ENCODE data around the gene ZNF70. TPM values are rescaled to one million over a fixed set of nuclear protein-coding genes. Genes with fewer than 3 reads are reported as not detected.

Gene ZNF70
- total and polyA plus RNA-seq, 8 donors: 0.77 to 4.3 (median 2.4) TPM

GRCh38 chr22:23764899-23765881 is 14.3 kb upstream of the ZNF70 start:
- intact Hi-C loops (cut with DNase I): loop anchor here in 2 of 3 donors (5.0 kb wide), 1 partner anchor 82 kb away; no protein-coding TSS in a partner anchor
- Histone ChIP-seq H3K27ac (no peak overlapping the region), H3K4me1 (peaks cover 0 to 9% (median 0%) of the 10 kb centered on the region in 3 donors), H3K4me3 (no peak overlapping the region), H3K9me3 (no peaks in the 10 kb centered on the region), H3K27me3 (no peaks in the 10 kb centered on the region), H3K36me3 (no peaks in the 10 kb centered on the region)
- FAIRE-seq (no peak), DNase-seq (no peak), ATAC-seq (no peak)
- TF ChIP-seq, protein P1, sequence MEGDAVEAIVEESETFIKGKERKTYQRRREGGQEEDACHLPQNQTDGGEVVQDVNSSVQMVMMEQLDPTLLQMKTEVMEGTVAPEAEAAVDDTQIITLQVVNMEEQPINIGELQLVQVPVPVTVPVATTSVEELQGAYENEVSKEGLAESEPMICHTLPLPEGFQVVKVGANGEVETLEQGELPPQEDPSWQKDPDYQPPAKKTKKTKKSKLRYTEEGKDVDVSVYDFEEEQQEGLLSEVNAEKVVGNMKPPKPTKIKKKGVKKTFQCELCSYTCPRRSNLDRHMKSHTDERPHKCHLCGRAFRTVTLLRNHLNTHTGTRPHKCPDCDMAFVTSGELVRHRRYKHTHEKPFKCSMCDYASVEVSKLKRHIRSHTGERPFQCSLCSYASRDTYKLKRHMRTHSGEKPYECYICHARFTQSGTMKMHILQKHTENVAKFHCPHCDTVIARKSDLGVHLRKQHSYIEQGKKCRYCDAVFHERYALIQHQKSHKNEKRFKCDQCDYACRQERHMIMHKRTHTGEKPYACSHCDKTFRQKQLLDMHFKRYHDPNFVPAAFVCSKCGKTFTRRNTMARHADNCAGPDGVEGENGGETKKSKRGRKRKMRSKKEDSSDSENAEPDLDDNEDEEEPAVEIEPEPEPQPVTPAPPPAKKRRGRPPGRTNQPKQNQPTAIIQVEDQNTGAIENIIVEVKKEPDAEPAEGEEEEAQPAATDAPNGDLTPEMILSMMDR (IDR thresholded peaks at IDR 0.05): no peak
- WGBS, 2 donors: 82 to 90% methylated on average over 9 of the region's 9 CpGs

DNA sequence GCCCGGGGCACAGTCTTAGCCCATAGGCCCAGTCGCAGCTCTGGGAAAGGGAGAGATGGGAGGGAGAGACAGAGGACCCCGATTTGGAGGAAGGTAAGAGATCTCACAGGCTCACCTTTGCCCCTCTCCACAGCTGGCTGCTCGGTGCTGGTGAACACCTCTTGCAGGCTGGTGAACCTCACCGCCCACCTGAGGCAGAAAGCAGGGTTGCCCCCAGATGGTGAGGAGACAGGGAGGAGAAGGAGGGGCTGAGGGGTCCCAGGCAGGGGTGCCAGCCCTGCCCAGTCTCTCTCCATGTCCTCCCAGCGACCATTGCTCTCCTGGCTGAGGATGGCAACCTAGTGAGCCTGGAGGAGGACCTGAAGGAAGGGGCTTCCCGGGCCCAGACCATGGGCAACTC is 13.0 kb upstream of the ZNF70 start:
- TF ChIP-seq, protein P1 (IDR thresholded peaks at IDR 0.05): no peak
- H3K9me3 ChIP-seq: no peaks in the 10 kb centered on the region
- no peak overlapping the region for H3K27ac ChIP-seq
- H3K4me1 ChIP-seq: peaks cover 0 to 9% (median 0%) of the 10 kb centered on the region in 3 donors
- no peak overlapping the region for H3K4me3 ChIP-seq
- no peak for DNase-seq
- H3K27me3 ChIP-seq: no peaks in the 10 kb centered on the region
- intact Hi-C loops (cut with DNase I): no loop called here
- no peaks in the 10 kb centered on the region for H3K36me3 ChIP-seq
- no peak for ATAC-seq
- no peak for FAIRE-seq
- WGBS, 2 donors: 80 to 83% methylated on average over 7 of the region's 7 CpGs

- intact Hi-C loops (cut with DNase I): no loop called here
- Histone ChIP-seq H3K4me3 (no peak overlapping the region), H3K9me3 (no peaks in the 10 kb centered on the region), H3K27me3 (no peaks in the 10 kb centered on the region), H3K27ac (no peak overlapping the region), H3K4me1 (peaks cover 0 to 9% (median 0%) of the 10 kb centered on the region in 3 donors), H3K36me3 (no peaks in the 10 kb centered on the region)
- TF ChIP-seq, protein P1 (IDR thresholded peaks at IDR 0.05): no peak
- DNase-seq (no peak), ATAC-seq (no peak), FAIRE-seq (no peak)
- WGBS, 2 donors: 72 to 73% methylated on average over 17 of the region's 17 CpGs
Measured at GRCh38 chr22:23763579-23763945, 12.7 kb upstream of the ZNF70 start.

DNA sequence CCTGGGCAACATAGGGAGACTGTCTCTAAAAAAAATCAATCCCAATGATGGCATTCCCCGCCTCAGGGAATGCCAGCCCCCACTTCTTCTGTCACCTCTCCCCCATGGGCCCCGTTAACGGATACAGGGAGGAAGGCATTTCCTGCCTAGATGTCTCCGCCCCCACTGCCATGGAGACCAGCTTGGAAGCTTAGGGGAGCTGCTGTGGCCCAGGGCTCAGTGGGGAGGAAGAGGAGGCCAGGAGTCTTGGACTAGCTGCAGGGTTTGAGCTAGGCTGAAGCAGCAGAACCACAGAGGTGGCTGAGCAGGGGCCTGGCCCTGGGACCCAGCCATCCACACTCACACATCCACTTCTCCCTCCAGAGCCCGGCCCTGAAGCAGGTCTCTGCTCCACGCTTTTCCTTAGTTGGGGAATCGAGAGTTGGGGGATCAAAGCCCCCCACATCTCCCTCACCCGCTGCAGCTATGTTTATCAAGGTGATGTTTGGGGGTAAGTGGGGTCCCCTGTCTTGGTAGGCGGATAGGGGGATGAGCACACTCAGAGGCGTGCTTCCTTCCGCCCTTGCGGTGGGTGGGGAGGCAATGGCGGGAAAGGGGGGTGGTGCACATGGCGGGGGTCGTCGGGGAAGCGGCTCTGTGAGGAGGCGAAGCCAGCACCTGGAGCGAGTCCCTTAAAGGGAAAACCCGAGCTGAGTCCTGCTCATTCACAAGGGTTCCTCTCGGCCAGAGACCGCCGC is 12.1 kb upstream of the ZNF70 start, which contains the start of gene C22orf15:
C22orf15 (plus strand) TSS at position 149 of the 737 bp plus-strand sequence; CDS start at position 466, 317 bp downstream.
- intact Hi-C loops (cut with DNase I): no loop called here
- peaks cover 0 to 9% (median 0%) of the 10 kb centered on the region in 3 donors for H3K4me1 ChIP-seq
- ATAC-seq (no peak), FAIRE-seq (no peak), DNase-seq (no peak)
- H3K4me3 ChIP-seq: no peak within 1 kb of the TSS
- no peaks in the 10 kb centered on the region for H3K36me3 ChIP-seq
- H3K27me3 ChIP-seq: no peaks in the 10 kb centered on the region
- no peaks in the 10 kb centered on the region for H3K9me3 ChIP-seq
- no peak within 1 kb of the TSS for H3K27ac ChIP-seq
- TF ChIP-seq, protein P1 (IDR thresholded peaks at IDR 0.05): no peak
- WGBS, 2 donors: 71 to 75% methylated on average over 22 to 23 of the region's 23 CpGs
